HCT116 (cell line): ENCODE results near the gene BFSP2.

Experiments
- EZH2 ChIP-seq: fragments of 200-600 bp; sonication (generic); IDR thresholded peaks from 2 replicates; pipeline ENCODE4 v1.6.1; 2017; ENCODE audit warnings: antibody characterized with exemption, mixed run types
- POLR2A ChIP-seq: IDR thresholded peaks from 2 replicates; pipeline ENCODE4 v1.7.0; 2011; ENCODE audit warnings: borderline replicate concordance; ENCODE audit not compliant: insufficient read depth, insufficient read length; ENCODE audit errors: extremely low read depth
- SIN3A ChIP-seq: IDR thresholded peaks from 2 replicates; pipeline ENCODE4 v1.6.1; 2012; ENCODE audit warnings: low read depth
- TF ChIP-seq, protein P1 (sequence below), 3 experiments: fragments of 200-600 bp in 1 of 3; sonication (generic) in 1 of 3; IDR thresholded peaks in 2 of 3; conservative IDR thresholded peaks in 1 of 3; 2 replicates each; pipeline ENCODE4 v1.5.1; 2012 to 2017; ENCODE audit warnings: low read depth in 2 of 3, low read length in 2 of 3, antibody characterized with exemption in 1 of 3, borderline replicate concordance in 1 of 3, control low read depth in 1 of 3, mild to moderate bottlenecking in 1 of 3, mixed read lengths in 1 of 3, mixed run types in 1 of 3, moderate library complexity in 1 of 3; ENCODE audit not compliant: insufficient read depth in 1 of 3

DNA sequence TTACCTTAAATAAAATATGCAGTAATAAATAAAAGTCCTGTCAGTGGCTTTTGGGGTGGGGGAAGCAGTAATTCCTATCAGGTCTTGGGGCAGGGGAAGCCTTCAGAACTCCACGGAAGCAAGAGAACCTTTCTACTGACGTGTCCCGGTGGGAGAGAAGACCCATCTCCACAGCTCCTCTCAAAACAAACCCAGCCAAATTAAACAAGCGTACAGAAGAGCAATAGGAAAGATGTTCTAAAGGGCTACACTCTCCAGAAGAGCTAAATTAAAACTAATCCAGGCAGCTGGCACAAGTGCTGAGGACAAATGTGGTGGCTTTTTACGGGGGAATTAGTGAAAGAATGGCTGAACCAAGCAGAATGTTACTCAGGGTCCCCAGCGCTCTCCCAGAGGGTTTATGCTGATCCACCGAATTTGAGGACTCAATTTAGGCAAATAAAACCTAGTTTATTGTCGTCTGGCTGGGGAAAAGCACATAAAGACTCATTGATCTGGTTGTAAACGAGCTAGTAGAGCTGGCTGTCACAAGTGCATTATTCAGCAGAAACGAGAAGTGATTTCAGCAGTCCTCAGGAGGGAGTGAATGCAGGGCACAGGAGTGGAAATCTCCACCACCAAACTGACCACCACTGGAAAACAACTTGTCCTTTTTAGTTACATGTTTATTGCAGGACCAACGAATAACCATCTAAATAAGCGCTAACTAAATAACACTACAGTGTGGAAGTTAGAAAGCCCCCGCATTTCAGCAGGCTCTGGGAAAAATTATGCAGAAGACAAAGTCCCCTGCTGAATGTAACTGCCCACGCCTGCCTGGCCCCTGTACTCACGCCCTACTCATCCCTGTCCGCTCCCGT lies 13.5 kb downstream of the BFSP2 start:
- TF ChIP-seq, protein P1, sequence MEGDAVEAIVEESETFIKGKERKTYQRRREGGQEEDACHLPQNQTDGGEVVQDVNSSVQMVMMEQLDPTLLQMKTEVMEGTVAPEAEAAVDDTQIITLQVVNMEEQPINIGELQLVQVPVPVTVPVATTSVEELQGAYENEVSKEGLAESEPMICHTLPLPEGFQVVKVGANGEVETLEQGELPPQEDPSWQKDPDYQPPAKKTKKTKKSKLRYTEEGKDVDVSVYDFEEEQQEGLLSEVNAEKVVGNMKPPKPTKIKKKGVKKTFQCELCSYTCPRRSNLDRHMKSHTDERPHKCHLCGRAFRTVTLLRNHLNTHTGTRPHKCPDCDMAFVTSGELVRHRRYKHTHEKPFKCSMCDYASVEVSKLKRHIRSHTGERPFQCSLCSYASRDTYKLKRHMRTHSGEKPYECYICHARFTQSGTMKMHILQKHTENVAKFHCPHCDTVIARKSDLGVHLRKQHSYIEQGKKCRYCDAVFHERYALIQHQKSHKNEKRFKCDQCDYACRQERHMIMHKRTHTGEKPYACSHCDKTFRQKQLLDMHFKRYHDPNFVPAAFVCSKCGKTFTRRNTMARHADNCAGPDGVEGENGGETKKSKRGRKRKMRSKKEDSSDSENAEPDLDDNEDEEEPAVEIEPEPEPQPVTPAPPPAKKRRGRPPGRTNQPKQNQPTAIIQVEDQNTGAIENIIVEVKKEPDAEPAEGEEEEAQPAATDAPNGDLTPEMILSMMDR (IDR thresholded peaks at IDR 0.05 in 2 of 3, conservative IDR thresholded peaks at IDR 0.05 in 1 of 3; ENCODE audit: borderline replicate concordance in 1 of 3, insufficient read depth in 1 of 3, low read depth in 2 of 3, low read length in 2 of 3), result no peak
- TF ChIP-seq SIN3A (no peak), EZH2 (no peak), POLR2A (no peak)
